Stimulated activated CD4-positive, alpha-beta T cell treated with anti-CD3 and anti-CD28 coated beads, Interleukin-15, amount 100 ng/mL, for 24 hours (primary cell): ENCODE results near the gene WNT7B.

Experiments used
- DNase-seq: peaks from one replicate; pipeline ENCODE4 v3.0.0-alpha.2; 2020

WNT7B gene

DNA sequence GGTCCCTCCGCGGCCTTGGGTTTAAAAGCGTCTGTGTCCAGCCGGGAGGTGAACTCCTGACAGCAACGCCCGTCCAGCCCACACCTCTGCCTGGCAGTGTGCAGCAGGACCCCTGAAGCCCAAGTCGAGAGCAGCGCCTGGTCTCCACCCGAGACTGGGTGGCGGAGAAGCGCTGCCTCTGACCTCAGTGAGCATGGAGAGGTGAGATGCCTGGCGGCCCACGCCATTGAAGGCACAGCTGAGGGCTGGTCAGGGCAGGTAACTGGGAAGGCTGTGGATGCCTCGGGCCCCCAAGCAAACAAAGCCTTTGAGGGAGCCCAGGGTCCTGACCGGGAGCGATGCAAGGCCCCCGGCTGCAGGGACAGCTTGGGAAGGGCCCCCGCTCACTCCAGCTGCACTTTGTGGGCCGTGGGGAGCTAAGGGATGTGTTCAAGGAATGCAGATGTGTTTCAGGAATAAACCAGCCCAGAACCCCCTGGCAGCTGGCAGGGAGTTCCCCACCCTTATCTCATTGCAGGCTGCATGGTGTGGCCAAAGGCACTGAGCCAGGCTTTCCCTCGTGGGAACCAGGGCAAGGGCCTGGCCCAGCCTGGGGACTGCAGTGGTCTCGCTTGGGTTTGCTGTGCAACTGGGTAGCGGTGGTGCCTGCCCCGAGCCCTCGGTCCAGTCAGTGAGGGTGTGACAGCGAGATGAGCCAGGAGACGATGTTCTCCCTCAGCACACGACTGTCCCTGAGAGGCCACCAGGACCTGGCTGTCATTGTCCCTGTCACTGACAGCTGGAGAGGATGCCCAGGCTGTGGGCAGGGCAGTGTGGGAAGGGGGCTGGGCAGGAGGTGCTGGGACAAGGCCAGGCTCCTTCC is 92.5 kb downstream of the WNT7B start:
- DNase-seq = no peak

DNA sequence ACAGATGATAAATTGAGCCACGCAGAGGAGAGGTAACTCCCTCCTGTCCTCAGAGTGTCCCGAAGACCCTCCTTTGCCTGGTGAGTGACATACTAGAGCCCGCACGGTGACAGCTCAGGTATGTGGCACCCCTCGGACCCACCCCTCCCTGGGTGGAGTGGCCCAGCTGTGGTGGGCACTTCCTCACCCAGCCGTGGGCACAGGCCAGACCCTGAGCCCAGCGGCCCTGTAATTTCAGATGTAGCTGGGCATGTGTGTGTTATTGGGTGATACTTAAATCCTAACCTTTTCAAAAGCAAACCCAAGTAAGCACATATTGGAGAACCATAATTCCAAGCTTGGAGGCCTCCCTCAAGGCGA is 93.2 kb downstream of the WNT7B start:
- no peak for DNase-seq

DNA sequence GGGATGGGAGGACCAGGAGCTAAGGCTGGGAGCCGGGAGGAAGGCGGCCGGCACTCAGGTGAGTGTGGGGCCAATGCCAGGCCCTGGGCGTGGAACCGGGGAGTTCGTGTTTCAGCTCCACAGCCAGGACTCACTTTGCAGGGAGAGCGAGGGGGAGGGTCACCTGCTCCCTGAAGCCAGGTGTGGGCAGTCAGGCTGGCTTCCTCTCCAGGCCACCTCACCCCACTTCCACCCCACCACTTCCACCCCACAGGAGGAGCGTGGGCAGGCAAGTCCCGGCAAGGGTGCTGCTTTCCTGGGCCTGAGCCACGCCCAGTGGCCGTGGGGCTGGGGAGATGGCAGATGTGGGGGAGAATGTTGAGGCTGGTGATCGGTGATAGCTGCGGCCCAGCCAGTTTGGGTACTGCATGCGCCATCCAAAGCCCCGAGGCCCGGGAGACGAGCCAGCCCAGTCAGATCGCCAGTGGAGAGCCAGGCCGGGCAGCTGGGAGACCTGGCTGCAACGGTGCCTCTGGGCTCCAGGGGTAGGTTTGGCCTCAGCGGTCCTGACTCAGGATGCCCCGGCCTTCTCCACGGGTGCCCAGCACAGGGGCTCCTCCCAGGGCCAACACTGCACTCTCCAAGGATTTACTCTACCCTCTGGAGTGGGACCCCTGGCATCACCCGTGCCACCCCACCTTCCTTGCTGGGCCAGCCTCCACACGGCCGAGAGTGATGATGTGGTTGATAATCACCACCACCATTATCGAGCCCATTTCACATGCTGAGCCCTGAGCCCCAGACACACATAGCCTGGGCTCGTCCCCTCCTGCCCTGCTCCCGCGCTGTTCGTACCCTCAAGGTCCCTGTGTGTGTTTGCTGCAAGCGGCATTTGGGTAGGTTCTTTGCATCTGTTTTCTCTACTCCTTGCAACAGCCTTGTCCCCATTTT is 93.8 kb downstream of the WNT7B start:
- no peak for DNase-seq

DNA sequence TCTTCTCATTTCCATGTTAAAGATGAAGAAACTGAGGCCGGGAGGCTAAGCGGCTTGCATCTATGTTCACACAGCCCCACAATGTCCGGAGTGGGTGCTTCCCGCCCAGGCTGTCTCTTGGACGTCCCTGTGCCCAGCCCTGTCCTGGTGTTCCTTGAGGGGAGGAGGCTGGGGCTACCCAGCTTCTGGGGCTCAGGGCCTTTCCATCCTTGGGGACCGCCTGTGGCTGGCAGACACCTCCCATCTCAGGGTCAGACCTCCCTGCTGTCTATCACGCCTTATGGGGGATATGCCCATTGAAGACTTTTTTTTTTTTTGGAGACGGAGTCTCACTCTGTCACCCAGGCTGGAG is 95.5 kb downstream of the WNT7B start:
- DNase-seq = no peak

DNA sequence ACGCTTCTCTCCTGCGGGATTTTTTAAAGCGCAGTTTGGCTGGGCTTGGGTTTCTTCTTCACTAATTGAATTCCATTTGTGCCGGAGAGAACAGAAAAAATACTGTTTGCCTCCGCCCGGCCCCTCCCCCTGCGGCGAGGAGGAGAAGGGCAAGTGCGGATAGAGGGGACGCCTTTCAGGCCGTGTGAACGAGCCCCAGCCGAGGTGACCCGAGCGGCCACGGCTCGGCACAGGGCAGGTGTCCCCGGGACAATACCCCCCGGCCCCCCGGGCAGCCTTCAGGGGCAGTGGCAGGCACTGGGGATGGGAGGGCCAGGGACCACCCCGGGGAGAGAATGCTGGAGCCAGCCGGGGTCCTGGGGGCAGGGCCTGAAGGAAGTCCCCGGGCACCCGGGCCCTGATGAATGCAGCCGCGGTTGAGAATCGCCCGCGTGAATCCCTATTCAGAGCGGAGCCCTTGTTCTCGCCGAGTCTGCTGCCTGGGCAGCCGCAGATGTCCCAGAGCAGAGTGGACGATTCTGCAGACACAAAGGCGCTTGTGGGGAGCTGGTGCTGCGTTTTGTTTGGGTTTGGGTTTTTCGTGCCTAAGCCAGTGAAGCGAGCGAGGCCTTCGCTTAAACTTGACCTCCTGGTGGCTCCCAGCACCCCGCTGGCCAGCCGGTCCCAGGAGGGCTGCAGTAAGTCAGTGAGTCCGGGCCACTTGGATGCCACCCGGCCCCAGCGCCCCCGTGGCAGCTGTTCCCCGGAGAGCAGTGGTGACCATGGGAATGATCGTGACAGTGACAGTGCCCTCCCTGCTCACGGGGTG is 96.0 kb downstream of the WNT7B start:
- DNase-seq = no peak

DNA sequence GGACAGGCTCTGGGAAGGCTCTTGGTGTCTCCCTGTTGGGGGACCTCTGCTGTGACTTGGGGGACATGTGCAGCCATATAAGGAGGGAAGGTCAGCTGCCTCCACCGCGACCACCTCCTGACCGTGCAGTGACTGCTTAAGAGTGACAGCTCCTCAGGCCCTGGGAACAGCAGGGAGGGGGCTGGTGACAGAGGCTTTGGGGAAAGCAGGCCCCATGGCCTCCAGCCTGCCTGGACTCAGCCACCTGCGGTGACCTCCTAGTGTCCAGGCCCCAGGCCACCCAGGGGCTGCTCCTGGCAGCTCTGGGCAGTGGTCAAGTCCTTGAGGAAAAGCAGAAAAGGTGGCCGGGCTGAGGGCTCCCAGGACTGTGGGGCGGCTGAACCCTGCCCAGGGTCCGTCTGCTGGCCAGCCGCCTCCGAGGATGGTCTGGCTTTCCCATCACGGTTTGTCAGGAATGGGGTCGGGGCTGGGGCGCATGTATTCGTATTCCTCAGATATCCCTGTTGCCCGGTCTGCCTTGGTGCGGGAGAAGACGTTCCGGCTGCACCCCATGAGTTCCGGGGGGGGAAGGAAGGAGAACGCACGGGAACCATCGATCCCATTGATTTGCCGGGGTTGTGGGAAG is 96.8 kb downstream of the WNT7B start:
- DNase-seq = no peak

DNA sequence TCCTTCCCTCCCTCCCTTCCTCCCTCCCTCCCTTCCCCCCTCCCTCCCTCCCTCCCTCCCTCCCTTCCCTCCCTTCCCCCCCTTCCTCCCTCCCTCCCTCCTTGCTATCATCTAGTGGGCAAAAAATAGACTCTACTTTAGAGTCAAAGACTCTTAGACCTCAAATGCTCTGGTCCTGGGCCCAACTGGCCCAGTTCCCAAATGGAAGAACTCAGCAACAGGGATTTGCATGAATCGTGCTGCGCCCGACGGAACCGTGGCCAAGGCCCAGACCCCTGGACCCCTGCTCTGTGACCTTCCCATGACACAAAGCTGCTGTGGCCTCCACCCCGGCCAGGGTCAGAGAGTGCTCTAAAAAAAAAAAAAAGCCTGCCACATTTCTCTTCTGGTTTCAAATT is 97.4 kb downstream of the WNT7B start:
- no peak for DNase-seq

DNA sequence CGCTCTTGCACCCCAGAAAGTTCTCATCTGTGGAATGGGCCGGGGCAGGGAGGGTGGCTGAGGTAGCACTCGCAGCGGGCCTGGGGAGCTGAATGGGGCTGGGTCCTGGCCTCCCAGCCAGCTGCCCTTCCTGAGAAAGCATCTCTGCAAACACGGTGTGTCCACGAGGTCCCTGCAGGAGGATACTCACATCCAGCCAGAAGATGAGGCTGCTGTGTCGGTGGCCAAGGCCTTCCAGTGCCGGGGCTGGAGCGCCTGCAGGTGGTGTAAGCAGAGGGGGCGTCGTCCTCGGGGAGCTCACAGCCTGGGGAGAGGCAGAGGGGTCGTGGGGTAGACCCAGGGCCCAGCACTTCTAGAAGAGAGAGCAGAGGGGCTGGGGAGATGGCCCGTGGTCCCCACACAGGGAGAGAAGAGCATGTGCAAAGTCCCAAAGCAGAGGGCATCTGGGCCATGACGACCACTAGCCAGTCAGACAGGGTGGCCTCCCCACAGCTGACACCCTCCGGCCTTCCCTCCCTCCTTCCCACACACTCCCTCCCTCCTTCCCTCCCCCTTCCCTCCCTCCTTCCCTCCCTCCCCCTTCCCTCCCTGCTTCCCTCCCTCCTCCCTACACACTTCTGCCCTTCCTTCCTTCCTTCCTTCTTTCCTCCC is 97.9 kb downstream of the WNT7B start:
- no peak for DNase-seq

DNA sequence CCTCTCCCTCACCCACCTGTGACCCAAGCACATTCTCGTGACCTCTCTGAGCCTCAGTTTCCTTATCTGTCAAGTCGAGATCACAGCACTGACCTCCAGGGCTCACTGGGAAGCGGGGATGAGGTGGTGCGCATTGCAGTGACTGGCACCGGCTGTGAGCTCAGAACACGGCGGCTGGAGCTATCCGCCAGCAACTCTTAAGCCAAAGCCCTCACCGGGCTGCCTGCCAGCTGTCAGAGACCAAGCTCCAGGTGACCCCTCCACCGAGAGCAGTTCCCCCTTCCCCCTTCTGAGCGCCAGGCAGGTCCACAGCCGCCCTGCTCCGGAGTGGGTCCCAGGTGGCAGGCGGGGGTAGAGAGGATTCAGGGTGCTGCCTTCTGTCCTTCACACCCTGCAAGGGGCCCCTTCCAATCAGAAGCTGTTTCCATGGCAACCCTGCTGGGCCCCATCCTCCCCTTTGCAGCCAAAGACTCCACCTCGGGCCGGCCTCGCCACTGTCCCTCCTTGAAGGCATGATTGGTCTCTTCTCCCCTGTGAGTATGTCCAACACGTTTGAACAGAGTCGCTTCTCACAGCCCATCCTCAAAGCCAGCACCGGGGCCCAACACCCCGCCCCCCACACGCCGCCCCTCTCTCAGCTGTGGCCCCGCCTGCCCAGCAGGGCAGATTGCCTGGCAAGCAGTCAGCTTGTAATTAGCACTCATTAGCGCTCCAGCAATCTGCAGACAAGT is 98.7 kb downstream of the WNT7B start:
- DNase-seq = no peak

DNA sequence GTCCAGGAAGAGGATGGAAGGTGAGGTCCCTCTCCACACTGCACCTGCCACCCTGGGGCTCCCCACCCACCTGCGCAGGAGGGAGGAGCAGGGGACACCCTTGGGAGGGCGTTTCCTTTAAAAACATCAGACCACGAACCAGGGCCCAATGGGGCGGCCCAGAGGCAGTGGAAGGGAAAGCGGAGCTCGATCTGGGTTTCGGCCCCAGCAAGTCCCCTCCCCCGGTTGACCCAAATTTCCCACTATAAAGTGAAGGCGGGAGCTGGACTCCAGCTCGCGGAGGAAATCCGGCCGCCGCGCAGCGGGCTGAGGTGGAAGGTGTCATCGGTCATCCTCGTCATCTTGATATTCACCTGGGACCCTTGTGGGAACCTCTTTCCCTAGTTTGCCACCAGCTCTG is 99.3 kb downstream of the WNT7B start:
- DNase-seq = no peak

DNA sequence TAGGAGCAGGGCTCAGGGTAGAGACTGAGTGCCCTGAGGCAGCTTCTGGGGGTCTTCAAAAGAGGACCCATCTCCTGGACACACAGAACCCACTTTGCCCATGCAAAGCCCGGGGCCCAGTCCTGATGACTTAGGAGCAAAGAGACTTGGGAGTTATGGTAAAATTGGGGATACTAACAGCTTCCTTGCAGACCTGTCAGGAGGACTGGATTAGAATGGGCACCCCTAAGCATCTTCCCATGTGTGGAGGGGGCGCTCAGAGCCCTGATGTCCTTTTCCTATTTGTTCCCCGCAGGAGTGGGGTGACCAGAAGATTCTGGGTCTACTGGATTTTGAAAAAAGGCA is 100.0 kb downstream of the WNT7B start:
- DNase-seq = no peak

DNA sequence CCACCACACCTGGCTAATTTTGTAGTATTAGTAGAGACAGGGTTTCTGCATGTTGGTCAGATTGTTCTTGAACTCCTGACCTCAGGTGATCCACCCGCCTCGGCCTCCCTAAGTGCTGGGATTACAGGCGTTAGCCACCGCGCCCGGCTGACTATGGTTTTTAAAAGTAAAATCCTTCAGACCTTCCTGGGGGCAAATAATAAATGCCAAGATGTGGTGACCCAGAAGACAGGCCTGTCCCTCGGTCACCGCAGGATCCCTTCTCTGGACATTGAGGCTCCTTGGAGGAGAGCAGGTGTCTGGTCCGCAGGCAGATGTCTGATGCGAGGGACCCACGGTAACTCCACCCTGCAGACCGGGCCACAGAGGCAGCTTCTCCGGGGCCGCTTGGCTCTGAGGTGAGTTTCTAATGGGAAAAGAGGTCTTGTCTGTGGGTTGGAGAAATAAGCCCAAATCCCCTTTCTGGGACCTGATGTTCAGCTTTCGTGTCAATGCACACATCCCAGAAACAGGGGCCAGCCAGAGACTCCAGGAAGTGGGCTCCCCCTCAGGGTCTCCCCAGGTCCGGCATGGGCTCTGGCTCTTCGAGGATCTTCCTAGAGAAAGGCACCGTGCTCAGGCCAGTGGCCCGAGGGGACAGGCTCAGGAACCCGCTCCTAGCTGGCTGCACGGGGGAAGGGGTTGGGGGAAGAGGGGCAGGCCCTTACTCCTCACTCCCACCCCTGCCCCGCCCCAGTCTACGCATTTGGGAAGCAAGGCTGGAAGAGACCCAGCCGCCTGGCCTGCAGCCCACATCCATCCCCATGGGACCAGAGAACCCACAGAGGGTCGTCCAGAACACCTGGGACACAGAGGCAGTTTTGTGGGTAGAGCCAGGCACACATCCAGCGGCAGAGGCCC is 100.6 kb downstream of the WNT7B start:
- DNase-seq = no peak

DNA sequence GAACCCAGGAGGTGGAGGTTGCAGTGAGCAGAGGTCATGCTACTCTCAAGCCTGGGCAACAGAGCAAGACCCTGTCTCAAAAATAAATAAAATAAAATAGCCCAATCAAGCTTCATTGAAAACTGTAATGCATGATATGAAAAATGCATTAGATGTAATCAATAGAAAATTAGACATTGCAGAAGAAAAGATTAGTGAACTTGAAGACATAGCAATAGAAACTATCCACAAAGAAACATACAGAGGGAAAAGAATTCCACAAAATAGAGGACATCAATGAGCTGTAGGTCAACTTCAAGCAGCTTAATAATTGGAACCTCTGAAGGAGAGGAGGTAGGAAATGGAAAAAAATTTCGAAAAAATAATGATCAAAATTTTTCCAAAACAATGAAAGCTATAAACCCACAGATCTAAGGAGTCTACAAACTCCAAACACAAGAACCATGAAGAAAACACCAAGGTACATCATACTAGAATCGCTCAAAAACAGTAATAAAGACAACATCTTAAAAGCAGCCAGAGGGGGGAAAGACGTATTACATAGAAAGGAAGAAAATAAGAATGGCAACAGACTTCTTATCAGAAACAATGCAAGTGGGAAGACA is 104.2 kb downstream of the WNT7B start:
- no peak for DNase-seq

DNA sequence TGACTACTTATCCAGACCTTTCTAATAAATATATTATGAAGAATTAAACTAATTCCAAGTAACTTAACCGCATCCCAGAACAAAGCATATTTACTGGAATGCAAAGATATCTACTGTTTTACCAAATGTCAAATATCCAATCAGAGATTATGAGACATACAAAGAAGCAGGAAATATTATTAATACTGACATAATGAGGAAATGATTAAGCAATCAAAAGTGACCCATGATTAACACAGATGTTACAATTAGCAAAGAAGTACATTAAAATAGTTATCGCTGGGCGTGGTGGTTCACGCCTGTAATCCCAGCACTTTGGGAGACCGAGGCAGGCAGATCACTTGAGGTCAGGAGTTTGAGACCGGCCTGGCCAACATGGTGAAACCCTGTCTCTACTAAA is 105.2 kb downstream of the WNT7B start:
- no peak for DNase-seq
